Measurements from ENCODE around the gene PPP1CB.

The PPP1CB gene

DNA sequence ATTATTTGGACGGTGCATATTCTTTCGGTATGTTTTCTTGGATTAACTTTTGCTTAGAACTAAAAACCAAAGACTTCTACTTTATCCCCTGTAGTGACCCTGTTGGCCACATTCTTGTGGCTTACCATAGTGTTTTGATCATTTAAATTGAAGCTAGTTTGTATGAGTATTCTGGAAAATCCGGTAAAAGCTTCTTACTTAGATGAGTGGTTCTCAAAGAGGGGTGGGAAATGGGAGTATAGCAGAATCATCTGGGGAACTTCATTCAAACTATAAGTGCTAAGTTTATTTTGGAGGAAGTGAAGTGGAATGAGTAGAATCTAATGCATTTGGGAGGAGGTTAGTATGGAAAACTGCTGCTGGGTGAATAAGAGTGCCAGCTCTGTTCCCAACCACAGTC is 3.8 kb downstream of the PPP1CB start:
- no peak overlapping the region for H3K4me3 ChIP-seq (replicated peaks; ENCODE audit: low read depth, low read length)
- H3K36me3 ChIP-seq (ENCODE audit: control insufficient read depth, insufficient read depth, low read length) = no peaks in the 10 kb centered on the region; the same call in 1 of the 2 replicates
- H3K27me3 ChIP-seq (replicated peaks; ENCODE audit: control insufficient read depth, insufficient read depth, low read length) = no peaks in the 10 kb centered on the region
- DNase-seq (ENCODE audit: extremely low read depth, insufficient read length) = no peak
- TF ChIP-seq CTCF (IDR thresholded peaks at IDR 0.05; ENCODE audit: insufficient read depth, low read length, poor library complexity, severe bottlenecking) = no peak

- TF ChIP-seq CTCF (IDR thresholded peaks at IDR 0.05; ENCODE audit: insufficient read depth, low read length, poor library complexity, severe bottlenecking) = no peak
- no peak for DNase-seq (ENCODE audit: extremely low read depth, insufficient read length)
These were observed 6.8 kb downstream of the PPP1CB start for GRCh38 chr2:28758459-28758858.

GRCh38 chr2:28761420-28761819 is 9.8 kb downstream of the PPP1CB start:
- no peak for DNase-seq (ENCODE audit: extremely low read depth, insufficient read length)
- no peak for TF ChIP-seq CTCF (IDR thresholded peaks at IDR 0.05; ENCODE audit: insufficient read depth, low read length, poor library complexity, severe bottlenecking)
- H3K36me3 ChIP-seq (ENCODE audit: control insufficient read depth, insufficient read depth, low read length) = no peaks in the 10 kb centered on the region; the same call in 1 of the 2 replicates
- H3K4me3 ChIP-seq (replicated peaks; ENCODE audit: low read depth, low read length) = no peak overlapping the region
- no peaks in the 10 kb centered on the region for H3K27me3 ChIP-seq (replicated peaks; ENCODE audit: control insufficient read depth, insufficient read depth, low read length)

More at GRCh38 chr2:28758459-28758858, 6.8 kb downstream of the PPP1CB start:
- H3K36me3 ChIP-seq (ENCODE audit: control insufficient read depth, insufficient read depth, low read length) = no peaks in the 10 kb centered on the region; the same call in 1 of the 2 replicates
- H3K4me3 ChIP-seq (replicated peaks; ENCODE audit: low read depth, low read length) = no peak overlapping the region
- H3K27me3 ChIP-seq (replicated peaks; ENCODE audit: control insufficient read depth, insufficient read depth, low read length) = no peaks in the 10 kb centered on the region

DNA sequence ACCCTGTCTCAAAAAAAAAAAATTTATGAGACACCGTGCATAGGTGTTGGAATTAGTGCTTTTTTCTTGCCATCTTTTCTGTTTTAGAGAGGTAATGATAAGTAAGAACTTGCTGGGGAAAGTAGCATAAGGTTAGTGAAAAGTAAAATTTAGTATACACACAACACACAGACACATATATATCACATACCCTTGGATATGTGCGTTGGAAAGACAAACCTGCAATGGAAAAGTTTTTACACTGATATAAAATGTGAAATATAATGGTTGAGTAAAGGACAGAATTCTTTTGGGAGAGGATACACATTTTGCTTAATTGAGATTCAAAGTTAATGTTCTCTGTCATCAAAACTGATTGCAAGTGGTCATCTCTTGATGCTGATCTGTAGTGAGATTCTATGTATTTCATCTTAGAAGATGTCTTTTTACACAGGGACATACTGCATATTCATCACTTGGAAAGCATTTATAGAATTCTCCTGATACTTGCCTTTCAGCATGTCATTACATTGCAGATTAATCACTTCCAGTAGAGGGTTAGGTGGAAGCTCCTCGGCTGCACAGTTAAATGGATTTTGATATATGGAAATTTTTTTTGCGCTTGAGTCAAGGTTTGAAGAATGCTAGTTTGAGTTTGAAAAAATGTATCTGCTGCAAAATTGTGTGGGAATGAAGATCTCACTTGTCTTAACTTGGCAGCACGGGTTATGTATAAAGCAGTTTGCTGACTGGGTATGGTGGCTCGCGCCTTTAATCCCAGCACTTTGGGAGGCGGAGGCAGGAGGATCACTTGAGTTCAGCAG is 13.5 kb downstream of the PPP1CB start:
- Histone ChIP-seq H3K4me3 (replicated peaks; ENCODE audit: low read depth, low read length) (no peak overlapping the region), H3K36me3 (ENCODE audit: control insufficient read depth, insufficient read depth, low read length) (no peaks in the 10 kb centered on the region; the same call in 1 of the 2 replicates), H3K27me3 (replicated peaks; ENCODE audit: control insufficient read depth, insufficient read depth, low read length) (no peaks in the 10 kb centered on the region)
- DNase-seq (ENCODE audit: extremely low read depth, insufficient read length) = no peak
- no peak for TF ChIP-seq CTCF (IDR thresholded peaks at IDR 0.05; ENCODE audit: insufficient read depth, low read length, poor library complexity, severe bottlenecking)

DNA sequence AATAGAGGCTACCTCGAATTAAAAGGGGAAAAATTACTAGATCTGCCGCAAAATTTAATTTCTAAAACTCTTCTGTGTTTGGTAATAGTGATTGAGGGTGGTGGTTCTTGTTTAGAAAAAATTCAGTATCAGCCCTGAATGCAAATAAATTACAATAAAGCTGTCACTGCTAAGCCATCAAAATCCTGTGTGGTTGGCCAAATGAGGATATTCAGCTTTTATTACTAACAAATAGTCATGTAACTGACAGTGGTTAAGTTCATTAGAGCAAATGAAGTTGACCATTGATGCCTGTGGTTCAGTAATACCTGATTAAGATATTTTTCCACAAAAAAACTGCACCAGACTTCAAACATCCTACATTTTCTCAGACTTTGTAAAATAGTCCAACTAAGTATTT is 14.4 kb downstream of the PPP1CB start:
- no peak for TF ChIP-seq CTCF (IDR thresholded peaks at IDR 0.05; ENCODE audit: insufficient read depth, low read length, poor library complexity, severe bottlenecking)
- DNase-seq (ENCODE audit: extremely low read depth, insufficient read length) = no peak
- Histone ChIP-seq H3K27me3 (replicated peaks; ENCODE audit: control insufficient read depth, insufficient read depth, low read length) (no peaks in the 10 kb centered on the region), H3K4me3 (replicated peaks; ENCODE audit: low read depth, low read length) (no peak overlapping the region), H3K36me3 (ENCODE audit: control insufficient read depth, insufficient read depth, low read length) (no peaks in the 10 kb centered on the region; the same call in 1 of the 2 replicates)
